Epidermal melanocyte (primary cell): ENCODE data around the gene TAF5L.
A peak's percentile ranks its signal among the peaks of the same experiment; 100 is the strongest.
"Not testable (repeated sequence)": the region's sequence is repeated elsewhere in the genome, so short reads cannot be mapped to it uniquely, and the experiment has no call there.

Experiments
- DNase-seq: peaks from one replicate; pipeline ENCODE4 v3.0.0; 2011; ENCODE audit warnings: low spot score; ENCODE audit not compliant: insufficient read length

The TAF5L gene

DNA sequence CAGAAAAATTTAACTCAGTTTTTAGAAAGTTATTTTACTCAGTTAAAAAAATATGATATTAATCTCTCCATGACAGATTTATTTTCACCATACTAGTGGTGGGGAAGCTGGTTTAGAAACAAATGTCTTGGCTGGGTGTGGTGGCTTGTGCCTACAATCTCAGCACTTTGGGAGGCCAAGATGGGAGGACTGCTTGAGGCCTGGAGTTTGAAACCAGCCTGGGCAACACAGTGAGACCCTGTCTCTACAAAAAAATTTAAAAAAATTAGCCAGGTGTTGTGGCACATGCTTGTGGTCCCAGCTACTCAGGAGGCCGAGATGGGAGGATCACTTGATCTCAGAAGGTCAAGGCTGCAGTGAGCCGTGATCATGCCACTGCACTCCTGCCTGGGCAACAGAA, 17.3 kb downstream of the TAF5L start:
- no peak for DNase-seq

DNA sequence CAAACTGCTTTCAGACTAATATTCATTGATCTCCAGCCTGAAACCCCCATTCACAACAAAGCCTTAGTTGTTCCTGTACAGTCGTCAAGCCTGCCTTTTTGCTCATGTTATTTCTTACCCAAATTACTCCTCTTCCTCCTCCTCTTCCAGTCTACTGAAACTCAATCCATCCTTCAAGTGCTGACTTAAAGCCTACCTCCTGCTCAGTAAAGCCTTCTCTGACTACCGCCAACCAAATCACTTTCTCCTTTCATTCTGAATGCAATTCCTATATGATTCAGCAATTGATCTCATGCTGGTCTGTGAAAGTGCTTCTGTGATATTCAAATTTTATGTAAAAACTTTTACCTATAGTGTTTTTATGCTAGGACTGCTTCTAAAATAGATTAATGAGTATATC, 18.6 kb downstream of the TAF5L start:
- DNase-seq = no peak

DNA sequence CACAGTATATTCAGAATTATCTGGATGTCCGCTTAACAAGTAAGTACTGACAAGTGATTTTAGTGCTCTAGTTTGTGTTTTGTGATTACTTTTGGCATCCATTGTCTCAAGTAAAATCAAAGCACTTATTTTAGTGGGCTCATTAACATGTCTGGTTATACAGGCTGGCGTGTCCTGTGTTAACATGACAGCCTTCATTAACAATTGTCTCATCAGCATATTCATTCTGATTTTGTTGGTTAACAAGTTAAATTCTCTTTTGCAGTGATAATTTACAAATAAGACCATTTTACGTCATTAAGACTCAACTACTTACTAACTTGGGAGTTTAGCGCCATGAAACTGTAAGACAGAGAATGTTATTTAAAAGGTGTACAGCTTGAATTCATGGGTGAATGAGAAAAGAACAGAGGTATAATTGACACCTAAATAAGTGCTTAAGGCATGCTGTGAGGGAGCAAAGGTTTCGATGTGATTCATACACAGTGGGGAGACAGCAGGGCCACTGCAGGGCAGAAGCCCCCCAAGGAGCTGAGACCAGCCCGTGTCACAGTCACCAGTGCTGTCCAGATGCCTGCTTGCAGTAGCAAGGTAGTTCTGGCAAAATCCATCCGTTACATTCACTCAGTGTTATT, 22.4 kb downstream of the TAF5L start:
- no peak for DNase-seq

DNA sequence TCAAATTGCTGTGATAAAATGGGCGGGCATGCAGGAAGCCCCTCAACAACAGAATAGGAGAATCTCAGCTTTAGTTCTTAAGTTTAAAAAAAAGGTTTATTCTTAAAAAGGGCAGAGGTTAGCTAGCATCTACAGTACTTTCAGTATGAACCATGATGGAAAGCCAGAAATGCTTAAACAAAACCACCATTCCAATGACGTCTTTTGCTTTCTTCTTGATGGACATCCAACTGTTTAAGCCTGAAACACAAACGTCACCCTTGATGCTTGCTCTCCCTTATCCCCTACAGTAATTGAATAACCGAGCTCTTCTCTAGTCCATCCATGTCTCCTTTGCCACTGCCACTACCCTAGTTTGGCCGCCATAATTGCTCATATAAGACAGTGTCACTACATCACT, 25.7 kb downstream of the TAF5L start:
- DNase-seq = no peak

DNA sequence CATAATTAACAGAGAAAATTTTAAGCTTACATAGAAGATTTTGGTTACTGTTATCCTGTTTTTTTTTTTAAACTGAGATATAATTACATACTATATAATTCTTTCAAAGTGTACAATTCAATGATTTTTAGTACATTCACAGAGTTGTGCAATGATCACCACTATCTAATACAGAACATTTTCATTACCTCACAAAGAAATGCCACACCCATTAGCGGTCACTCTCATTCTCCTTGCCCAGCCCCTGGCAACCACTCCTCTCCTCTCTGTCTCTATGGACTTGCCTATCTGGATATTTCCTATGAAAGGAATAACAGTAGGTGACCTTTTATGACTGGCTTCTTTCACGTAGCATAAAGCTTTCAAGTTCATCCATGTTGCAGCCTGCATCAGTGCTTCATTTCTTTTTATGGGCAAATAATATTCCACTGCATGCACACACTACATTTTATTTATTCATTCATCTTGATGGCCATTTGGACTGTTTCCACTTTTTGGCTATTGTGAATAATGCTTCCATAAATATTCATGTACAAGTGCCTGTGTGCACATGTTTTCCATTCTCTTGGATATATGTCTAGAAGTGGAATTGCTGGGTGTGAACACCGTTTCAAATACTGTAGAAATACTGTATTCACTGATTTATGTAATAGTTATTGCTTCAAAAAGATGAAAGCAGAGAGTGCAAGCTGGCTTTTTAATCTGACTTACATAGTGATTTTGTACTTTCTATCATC, 26.5 kb downstream of the TAF5L start:
- DNase-seq = no peak

DNA sequence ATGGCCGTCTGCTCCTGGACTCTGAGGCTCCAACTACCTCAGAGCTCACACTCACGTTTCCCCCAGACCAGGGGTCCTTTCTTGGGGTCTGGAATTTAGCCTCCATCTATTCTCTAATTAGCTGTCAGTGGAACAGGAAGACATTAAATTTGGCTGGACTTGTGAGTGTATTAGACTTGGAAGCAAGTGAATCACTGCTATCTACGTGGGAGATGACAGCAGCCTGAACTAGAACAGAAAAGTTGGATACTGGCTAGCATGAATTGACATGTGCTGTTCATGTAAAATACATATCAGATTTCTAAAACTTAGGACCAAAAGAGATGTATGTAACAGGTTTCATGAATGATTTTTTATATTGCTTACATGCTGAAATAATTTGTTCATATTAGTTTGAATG, 28.0 kb downstream of the TAF5L start:
- no peak for DNase-seq

DNA sequence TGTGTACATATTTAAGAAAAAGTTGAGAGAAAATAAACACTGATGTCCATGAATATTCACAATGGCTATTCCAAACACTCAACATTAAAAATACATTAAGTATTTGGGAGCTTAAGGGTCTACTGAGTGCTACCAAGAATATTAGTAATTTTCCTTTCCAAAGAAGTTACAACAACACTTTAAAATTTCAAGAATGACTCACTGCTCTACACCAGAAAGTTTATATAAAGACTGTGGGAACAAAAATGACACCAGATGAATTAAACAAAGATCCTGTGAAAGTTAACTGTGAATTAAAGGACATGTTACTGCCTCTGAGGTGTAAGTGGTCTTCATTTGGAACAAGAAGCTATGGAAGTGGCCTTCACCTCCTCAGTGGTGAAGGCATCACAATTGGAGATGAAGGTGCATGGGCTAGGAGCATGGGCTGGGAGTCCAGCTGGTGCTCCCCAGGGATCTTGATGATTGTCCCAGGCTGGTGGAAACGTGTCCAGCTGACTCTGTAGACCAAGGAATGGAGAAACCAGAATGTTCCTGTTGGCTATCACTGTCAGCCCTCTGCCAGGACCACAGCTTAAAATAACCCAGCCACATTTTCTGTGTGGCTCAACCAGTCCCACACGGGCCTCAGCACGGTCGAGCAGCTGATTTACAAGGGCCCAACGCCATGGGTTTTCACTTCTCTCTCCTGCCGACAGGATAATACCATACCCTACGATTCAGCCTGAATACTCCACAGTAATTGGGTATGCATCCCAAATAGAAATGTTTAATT, 28.8 kb downstream of the TAF5L start:
- DNase-seq = no peak

DNA sequence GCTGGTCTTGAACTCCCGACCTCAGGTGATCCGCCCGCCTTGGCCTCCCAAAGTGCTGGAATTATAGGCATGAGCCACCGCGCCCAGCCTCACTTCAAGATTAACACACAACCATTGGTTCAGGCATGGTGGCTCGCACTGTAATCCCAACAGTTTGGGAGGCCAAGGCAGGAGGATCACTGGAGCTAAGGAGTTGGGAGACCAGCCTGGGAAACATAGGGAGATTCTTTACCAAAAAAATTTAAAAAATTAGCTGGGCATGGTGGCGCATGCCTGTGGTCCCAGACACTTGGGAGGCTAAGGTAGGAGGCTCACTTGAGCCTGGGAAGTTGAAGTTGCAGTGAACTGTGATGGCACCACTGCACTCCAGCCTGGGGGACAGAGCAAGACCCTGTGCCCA, 30.0 kb downstream of the TAF5L start:
- DNase-seq = not testable (repeated sequence)

DNA sequence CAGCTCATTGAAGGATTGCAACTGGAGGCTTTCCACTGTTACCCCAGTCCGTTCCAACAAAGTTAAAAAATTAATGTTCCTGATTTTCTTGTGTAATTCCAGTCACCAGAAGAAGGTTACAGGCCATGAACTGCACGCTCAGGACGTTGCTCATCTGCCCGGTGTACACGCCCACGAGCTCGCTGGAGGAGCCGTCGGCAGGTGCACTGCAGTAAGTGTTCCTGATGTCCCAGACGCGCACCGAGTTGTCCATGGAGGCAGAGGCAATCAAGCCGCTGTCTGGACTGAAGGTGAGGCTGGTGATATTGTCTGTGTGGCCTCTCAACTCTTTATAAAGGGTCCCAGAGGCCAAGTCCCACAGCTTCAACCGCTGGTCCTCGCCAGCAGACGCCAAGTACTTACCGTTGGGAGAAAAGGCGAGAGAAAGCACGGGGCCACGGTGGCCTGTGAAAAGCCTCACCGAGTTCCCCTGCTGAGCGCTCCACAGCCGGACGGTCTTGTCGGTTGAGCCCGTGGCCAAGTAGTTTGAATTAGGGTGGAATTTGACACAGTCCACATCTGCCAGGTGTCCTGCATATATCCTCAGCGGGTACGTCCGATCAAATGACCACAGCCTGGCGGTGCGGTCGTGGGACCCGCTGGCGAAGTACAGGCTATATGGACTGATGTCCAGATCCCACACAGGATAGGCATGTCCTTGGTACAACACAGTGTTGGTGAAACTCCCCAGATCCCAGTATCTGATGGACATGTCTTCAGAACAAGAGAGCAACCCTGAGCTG, 31.5 kb downstream of the TAF5L start:
- no peak for DNase-seq

DNA sequence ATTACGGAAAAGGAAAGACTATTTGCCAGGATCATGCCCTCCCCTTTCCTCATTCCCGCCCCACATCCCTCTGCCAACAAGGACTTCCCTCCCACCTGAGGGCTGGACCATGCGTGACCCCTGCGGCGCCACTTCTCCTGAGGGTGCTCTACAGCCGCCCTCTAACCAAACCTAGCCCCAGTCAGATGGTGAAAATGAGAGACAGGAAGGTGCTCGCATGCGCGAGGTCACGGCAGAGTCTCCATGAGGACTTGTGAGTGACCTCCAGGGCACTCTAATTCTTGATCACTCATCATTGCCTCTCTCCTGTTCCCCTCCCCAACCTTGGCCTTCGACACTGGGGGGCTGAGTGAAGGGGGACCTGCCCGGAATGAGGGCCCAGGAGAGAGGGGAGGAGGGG, 32.1 kb downstream of the TAF5L start:
- no peak for DNase-seq

DNA sequence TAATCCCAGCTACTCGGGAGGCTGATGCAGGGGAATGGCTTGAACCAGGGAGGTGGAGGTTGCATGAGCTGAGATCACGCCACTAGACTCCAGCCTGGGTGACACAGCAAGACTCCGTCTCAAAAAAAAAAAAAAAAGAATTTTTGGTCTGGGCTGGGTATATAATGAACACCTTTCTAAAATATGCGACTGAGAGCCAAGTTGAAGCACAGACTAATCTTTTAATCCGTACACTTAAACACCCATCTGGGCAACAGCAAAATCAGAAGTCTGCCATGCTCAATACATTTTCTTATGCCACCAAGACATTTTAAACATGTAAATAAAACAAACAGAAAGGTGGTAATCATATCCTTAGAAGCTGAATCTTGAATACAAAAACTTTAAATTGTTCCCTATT, 35.8 kb downstream of the TAF5L start:
- no peak for DNase-seq

DNA sequence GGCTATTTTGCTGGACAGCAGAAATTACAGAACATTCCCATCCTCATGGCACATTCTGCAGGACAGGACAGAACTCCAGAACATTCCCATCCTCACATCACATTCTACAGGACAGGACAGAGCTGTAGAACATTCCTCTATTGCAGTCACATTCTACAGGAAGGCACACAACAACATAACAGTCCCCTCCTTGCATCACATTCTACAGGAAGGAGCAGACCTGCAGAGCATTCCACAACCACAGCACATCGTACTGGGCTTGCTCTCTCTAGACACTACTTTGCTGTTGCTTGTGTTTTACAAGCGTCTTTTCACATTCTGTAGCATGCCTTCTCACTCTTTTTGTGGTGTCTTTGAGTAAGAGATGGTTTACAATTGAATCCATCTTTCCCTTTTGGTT, 40.6 kb downstream of the TAF5L start:
- no peak for DNase-seq

DNA sequence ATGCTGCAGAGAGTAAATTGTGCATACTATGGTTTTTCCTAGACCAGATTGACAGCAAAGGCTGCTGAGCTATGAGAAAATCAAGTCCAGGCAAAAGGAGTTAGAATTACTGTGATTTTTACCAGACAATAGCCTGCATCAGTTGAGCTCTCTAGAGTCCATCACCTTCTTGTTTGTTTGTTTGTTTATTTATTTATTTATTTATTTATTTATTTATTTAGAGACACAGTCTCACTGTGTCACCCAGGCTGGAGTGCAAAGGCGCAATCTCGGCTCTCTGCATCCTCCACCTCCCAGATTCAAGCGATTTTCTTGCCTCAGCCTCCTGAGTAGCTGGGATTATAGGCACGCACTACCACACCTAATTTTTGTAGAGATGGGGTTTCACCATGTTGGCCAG, 43.2 kb downstream of the TAF5L start:
- no peak for DNase-seq

DNA sequence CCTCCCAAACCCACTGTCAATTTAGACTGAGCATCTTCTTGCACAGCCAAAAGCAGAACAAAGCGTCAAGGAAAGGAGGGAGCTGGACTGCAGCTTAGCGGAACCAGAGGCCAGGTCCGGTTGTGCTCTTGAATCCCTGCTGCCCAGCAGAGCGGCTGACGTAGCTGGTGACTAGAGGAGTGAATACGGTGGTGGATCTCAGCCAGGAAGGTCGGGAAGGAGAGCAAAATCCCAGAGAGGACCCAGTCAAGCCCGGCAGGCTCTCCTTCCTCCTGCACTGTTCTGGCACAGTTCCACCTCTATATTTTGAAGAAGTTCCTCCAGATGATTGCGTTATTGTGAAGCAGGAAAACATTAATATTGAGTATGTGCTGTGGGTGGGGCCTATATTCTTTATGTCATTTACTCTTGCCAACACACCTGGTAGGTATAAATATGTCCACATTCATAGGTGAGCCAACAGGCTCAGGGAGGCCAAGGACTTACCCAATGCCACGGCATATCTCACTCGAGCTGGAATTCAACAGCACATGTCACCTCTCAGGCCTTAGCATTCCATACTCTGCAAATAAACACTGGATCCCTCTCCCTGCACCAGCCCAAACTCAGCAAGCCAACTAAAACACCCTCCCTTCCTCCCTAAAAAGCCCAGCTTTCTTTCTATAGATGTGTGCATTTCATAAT, 43.8 kb downstream of the TAF5L start:
- no peak for DNase-seq

DNA sequence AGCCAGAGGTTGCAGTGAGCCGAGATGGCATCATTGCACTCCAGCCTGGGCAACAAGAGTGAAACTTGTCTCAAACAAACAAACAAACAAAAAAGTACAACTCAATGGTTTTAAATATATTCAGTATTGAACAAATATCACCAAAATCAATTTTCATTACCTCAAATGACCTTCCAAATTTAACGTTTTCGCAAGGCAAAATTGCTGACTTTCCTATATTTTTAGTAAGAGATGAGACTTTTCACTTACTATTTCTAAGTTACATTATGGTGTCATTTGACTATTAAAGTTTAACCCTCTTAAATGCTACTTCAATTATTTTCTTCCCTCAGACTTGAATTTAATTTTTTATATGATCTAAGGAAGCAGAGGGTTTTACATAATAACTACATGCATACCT, 44.4 kb downstream of the TAF5L start:
- DNase-seq = no peak

DNA sequence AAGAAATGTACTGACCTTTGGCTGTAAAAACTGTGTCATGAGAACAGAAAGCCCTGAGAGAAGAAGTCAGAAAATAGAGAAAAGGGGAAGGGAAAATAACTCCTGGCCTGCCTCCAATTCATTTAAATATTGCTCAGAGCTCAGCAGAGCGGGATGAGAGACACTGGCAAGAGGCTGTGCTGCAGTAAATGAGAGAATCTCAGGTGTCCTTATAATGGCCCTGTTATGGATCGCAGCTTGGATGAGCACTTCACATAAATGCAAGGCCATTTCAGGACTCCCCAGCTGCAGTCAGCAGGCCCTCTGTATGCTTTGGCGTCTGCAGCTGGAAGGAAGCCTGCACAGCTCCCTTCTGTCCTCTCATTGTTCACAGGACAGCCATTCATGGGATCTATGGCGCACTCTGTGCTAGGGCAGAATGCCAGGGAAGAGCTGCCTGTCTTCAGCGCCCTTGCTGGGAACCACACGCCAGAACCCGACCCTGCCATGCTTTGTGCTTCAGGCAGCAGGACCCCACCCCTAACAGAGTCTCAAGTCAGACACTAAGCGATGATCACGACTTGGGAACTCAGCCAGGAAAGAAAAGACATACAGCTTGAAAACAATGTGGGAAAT, 46.8 kb downstream of the TAF5L start:
- peak; percentile 55 for DNase-seq

DNA sequence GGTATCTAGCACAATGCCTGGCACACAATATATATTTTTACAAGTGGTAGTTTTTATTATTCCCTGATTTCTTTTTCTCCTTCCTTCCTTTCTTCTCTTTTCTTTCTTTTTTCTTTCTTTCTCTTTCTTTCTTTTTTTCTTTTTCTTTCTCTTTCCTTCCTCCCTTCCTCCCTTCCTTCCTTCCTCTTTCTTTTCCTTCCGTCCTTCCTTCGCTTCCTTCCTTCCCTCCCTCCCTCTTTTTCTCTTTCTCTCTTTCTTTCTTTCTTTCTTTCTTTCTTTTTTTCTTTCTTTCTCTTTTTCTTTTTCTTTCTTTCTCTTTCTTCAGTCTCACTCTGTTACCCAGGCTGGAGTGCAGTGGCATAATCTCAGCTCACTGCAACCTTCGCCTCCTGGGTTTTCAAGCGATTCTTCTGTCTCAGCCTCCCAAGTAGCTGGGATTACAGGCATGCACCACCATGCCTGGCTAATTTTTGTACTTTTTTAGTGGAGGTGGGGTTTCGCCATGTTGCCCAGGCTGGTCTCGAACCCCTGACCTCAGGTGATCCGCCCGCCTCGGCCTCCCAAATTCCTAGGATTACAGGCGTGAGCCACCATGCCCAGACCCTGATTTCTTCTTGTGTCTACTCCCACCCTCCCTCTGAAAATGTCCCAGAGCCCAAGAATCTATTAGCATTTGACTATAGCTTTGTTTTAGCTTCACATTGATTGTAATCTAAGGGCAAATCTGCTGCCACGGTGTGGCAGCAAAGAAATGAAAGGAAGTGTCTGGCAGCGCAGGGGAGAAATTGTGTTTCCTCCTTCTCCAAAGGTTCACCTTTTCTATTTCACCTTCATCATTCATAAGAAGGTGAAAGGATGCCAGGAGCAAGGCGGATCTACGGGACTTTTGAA, 47.5 kb downstream of the TAF5L start:
- DNase-seq = no peak

DNA sequence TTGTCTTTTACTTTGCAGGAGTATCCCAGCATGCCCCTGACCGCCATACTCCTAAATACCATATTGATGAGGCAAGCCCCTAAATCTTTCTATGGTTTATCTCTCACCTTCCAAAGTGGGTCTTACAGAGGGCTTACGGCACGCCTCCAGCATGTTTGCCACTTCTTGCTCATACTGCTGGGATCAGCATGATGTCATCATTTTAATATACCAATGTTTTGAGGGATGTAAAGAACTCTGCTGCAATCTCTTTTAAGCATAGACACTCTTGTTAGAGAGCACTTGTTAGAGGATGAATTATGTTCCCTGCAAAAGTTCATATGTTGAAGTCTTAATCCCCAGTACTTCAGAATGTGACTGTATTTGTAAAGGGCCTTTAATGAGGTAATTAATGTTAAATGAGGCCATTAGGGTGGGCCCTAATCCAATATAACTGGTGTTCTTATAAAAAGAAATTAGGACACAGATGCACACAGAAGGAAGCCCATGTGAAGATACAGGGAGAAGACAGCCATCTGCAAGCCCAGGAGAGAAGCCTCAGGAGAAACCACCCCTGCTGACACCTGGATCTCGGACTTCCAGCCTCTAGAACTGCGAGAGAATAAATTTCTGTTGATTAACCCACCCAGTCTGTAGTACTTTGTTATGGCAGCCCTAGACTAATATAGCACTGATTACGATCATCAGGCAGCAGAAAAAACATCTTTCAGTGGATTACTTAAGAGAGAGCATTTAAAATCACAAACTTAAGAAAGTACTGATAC, 51.1 kb downstream of the TAF5L start:
- no peak for DNase-seq

DNA sequence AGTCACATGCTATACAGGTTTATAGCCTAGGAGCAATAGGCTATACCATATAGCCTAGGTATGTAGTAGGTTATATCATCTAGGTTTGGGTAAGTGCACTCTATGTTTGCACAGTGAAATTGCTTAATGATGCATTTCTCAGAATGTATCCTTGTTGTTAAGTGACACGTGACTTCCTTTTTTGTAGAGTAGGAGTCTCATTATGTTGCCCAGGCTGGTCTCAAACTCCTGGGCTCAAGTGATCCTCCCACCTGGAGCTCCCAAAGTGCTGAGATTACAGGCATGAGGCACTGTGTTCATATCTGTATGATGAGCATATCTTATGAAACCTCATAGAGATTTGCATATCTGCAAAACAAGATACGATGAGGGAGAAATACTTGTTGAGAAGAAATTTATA, 53.6 kb downstream of the TAF5L start:
- DNase-seq = no peak
